Transverse colon (tissue), 4 donors: ENCODE measurements around the gene EID1. TPM values are rescaled to one million over a fixed set of nuclear protein-coding genes. Genes with fewer than 3 reads are reported as not detected.

ENCODE experiments used
- DNase-seq: peaks from one replicate; pipeline ENCODE4 v3.0.0-alpha.2; 2019
- H3K27ac ChIP-seq, 4 donors: fragments of 200-600 bp; sonication (generic); 2 replicates each; pipeline ENCODE4 v1.5.1; 2016 to 2018; ENCODE audit warnings: inconsistent platforms in 4 of 4
- H3K27me3 ChIP-seq: fragments of 200-600 bp; sonication (generic); 2 replicates; pipeline ENCODE4 v1.5.1; 2017; ENCODE audit warnings: inconsistent platforms
- H3K36me3 ChIP-seq, 4 donors: fragments of 200-600 bp; sonication (generic); 2 replicates each; pipeline ENCODE4 v1.5.1; 2017 to 2019; ENCODE audit warnings: inconsistent platforms in 4 of 4
- H3K4me1 ChIP-seq, 4 donors: fragments of 200-600 bp; sonication (generic); 2 replicates each; pipeline ENCODE4 v1.5.1; 2017 to 2020; ENCODE audit warnings: inconsistent platforms in 4 of 4
- H3K4me3 ChIP-seq, 4 donors: fragments of 200-600 bp; sonication (generic); 1 replicate in 1 of 4; 2 replicates in 3 of 4; pipeline versions ENCODE4 v1.5.1 to v1.6.1; 2017 to 2019; ENCODE audit warnings: inconsistent platforms in 4 of 4
- H3K9me3 ChIP-seq, 2 donors: fragments of 200-600 bp; sonication (generic); 2 replicates each; pipeline ENCODE4 v1.5.1; 2017 to 2019; ENCODE audit warnings: inconsistent platforms in 2 of 2
- CTCF ChIP-seq, 5 experiments: fragments of 200-600 bp in 3 of 5; fragments of 450-650 bp in 2 of 5; sonication (generic) in 3 of 5; IDR thresholded peaks; 1 replicate in 2 of 5; 2 replicates in 3 of 5; pipeline ENCODE4 v1.5.1; 2016 to 2017; ENCODE audit warnings: antibody characterized with exemption in 5 of 5, inconsistent platforms in 3 of 5, mild to moderate bottlenecking in 2 of 5, moderate library complexity in 1 of 5
- EP300 ChIP-seq: sonication (generic); formaldehyde crosslinking; IDR thresholded peaks from one replicate; pipeline ENCODE4 v1.6.1; 2017; ENCODE audit warnings: antibody characterized with exemption, low read depth
- POLR2A ChIP-seq: fragments of 450-650 bp; IDR thresholded peaks from one replicate; pipeline ENCODE4 v1.6.1; 2016; ENCODE audit warnings: antibody characterized with exemption, mild to moderate bottlenecking, moderate library complexity
- POLR2AphosphoS5 ChIP-seq, 3 donors: sonication (generic); formaldehyde crosslinking; IDR thresholded peaks; one replicate each; pipeline ENCODE4 v1.6.1; 2016; ENCODE audit warnings: antibody characterized with exemption in 3 of 3
- WGBS, 2 donors: methylation state at CpG; one replicate each; pipeline ENCODE4 v1.1.5; 2018; ENCODE audit warnings: low coverage in 1 of 2; 5-methylcytosine and 5-hydroxymethylcytosine counted together
- in situ Hi-C, 4 donors: fragments of 200-750 bp; cut with MboI; loops; one replicate each; pipeline versions ENCODE4 v1.15.0 to v1.15.1; 2017; ENCODE audit warnings: low sequenced_read_pairs in 3 of 4, low pct_ligation_motif_present in 1 of 4, low pct_unique_long_range_greater_than_20kb in 1 of 4
- intact Hi-C: fragments of 100-400 bp; cut with DNase I; formaldehyde crosslinking; loops from one replicate; pipeline ENCODE4 v1.15.1; 2023; ENCODE audit warnings: low total_unique reads
- total RNA-seq, 4 donors: library from RNA; depleted of rRNA; stranded (reverse); fragments of >200 nt; gene quantifications; one replicate each; pipeline ENCODE4 v1.1.0, GENCODE V29; 2016

Gene EID1
- total RNA-seq, 4 donors from 2014 or later, result 44.5 to 136 (median 101) TPM

- no peak for TF ChIP-seq EP300
- no peak for TF ChIP-seq POLR2AphosphoS5 (IDR thresholded peaks at IDR 0.05)
- TF ChIP-seq POLR2A, result no peak
- TF ChIP-seq CTCF (IDR thresholded peaks at IDR 0.05), result no peak
- Histone ChIP-seq H3K36me3 (no peaks in the 10 kb centered on the region), H3K27me3 (peaks cover 12% of the 10 kb centered on the region), H3K27ac (no peak overlapping the region), H3K4me3 (no peak overlapping the region), H3K4me1 (no peaks in the 10 kb centered on the region), H3K9me3 (no peaks in the 10 kb centered on the region)
- DNase-seq, result no peak
- WGBS, 2 donors, result 92 to 93% methylated on average over 1 of the region's 1 CpG
- in situ Hi-C loops, result loop anchor here (10.0 to 25.0 kb wide), 6 partner anchors 275 to 1275 kb away; partner anchors contain the start of genes FGF7 (in 4 of the 4) and COPS2 (in 1 of the 4)
- intact Hi-C loops, result loop anchor here (5.0 to 10.0 kb wide), 4 partner anchors 95 to 1277 kb away; partner anchors contain the start of gene SHC4
These were observed 8.0 kb upstream of the EID1 start for GRCh38 chr15:48869966-48870365.

GRCh38 chr15:48871542-48871941 is 6.4 kb upstream of the EID1 start:
- in situ Hi-C loops, result loop anchor here in 3 of 4 donors (25.0 kb wide), 2 partner anchors 541 to 1266 kb away; partner anchors contain the start of gene FGF7 (in 3 of the 3)
- H3K4me3 ChIP-seq, result no peak overlapping the region
- H3K36me3 ChIP-seq, result no peaks in the 10 kb centered on the region
- H3K4me1 ChIP-seq, result no peaks in the 10 kb centered on the region
- no peaks in the 10 kb centered on the region for H3K9me3 ChIP-seq
- intact Hi-C loops, result loop anchor here (10.0 kb wide), 1 partner anchor 93 kb away; the partner anchor contains the start of gene SHC4
- TF ChIP-seq EP300 (no peak), POLR2AphosphoS5 (IDR thresholded peaks at IDR 0.05) (no peak), POLR2A (no peak), CTCF (IDR thresholded peaks at IDR 0.05) (no peak)
- H3K27ac ChIP-seq, result no peak overlapping the region
- peaks cover 12% of the 10 kb centered on the region for H3K27me3 ChIP-seq
- no peak for DNase-seq

- TF ChIP-seq POLR2A (no peak), POLR2AphosphoS5 (IDR thresholded peaks at IDR 0.05) (no peak), EP300 (no peak), CTCF (IDR thresholded peaks at IDR 0.05) (no peak)
- Histone ChIP-seq H3K36me3 (no peaks in the 10 kb centered on the region), H3K27ac (no peak overlapping the region), H3K27me3 (peaks cover 12% of the 10 kb centered on the region), H3K4me1 (peaks cover 0 to 5% (median 0%) of the 10 kb centered on the region in 4 donors), H3K4me3 (no peak overlapping the region), H3K9me3 (no peaks in the 10 kb centered on the region)
- in situ Hi-C loops, result loop anchor here in 3 of 4 donors (25.0 kb wide), 2 partner anchors 540 to 1265 kb away; partner anchors contain the start of gene FGF7 (in 3 of the 3)
- DNase-seq, result no peak
- 72 to 78% methylated on average over 2 of the region's 2 CpGs for WGBS, 2 donors
- intact Hi-C loops, result loop anchor here (10.0 kb wide), 1 partner anchor 92 kb away; the partner anchor contains the start of gene SHC4
These were observed 5.3 kb upstream of the EID1 start for GRCh38 chr15:48872632-48873031.

GRCh38 chr15:48875241-48875960 is 2.5 kb upstream of the EID1 start:
- Histone ChIP-seq H3K4me3 (no peak overlapping the region), H3K36me3 (no peaks in the 10 kb centered on the region), H3K4me1 (peaks cover 0 to 26% (median 11%) of the 10 kb centered on the region in 4 donors), H3K27me3 (peaks cover 9% of the 10 kb centered on the region), H3K9me3 (no peaks in the 10 kb centered on the region), H3K27ac (no peak overlapping the region)
- no peak for DNase-seq
- 57% methylated on average over 2 of the region's 2 CpGs; no CpG with 5 or more reads in 1 of the 2 donors for WGBS, 2 donors
- in situ Hi-C loops, result no loop called here
- TF ChIP-seq CTCF (IDR thresholded peaks at IDR 0.05) (no peak), EP300 (no peak), POLR2AphosphoS5 (IDR thresholded peaks at IDR 0.05) (no peak), POLR2A (no peak)
- intact Hi-C loops, result loop anchor here (10.0 kb wide), 1 partner anchor 89 kb away; the partner anchor contains the start of gene SHC4
